IMR-90 (cell line): ENCODE measurements around the gene ZCCHC7. TPM values are rescaled to one million over a fixed set of nuclear protein-coding genes. Genes with fewer than 3 reads are reported as not detected.

Experiments used
- ATAC-seq: fragments of 200-7000 bp; cut with Tn5 transposase; 2 replicates; pipeline ENCODE4 v1.9.1; 2020; ENCODE audit warnings: low read depth, mild to moderate bottlenecking, moderate library complexity
- BruUV-seq: library from RNA; stranded (reverse); fragments of 400-500 nt; replicated peaks from 2 replicates; lab custom pipeline; 2021; lab: Mats Ljungman, UMichigan
- CTCF ChIA-PET: fragments of 300-600 bp; formaldehyde crosslinking; extraction: SDS; loops from one replicate; lab custom pipeline; 2021; ENCODE audit warnings: antibody characterized with exemption; lab: Yijun Ruan, JAX
- POLR2A ChIA-PET: fragments of 300-600 bp; sonication (Branson Sonifier 250); formaldehyde crosslinking; loops from one replicate; lab custom pipeline; 2022; ENCODE audit warnings: antibody characterized with exemption; ENCODE audit not compliant: unreplicated experiment; lab: Charles Lee
- DNase-seq: peaks from one replicate; pipeline ENCODE4 v3.0.0; 2013
- H2AFZ ChIP-seq: replicated peaks from 2 replicates; pipeline ENCODE3; 2013; ENCODE audit warnings: low read length, mild to moderate bottlenecking; ENCODE audit not compliant: poor library complexity
- H2AK5ac ChIP-seq: 2 replicates; pipeline ENCODE4 v1.6.1; 2013; ENCODE audit warnings: low read depth, low read length, inconsistent platforms
- H2AK9ac ChIP-seq: replicated peaks from 2 replicates; pipeline ENCODE3; 2013; ENCODE audit warnings: mild to moderate bottlenecking, low read depth, low read length, moderate library complexity; ENCODE audit not compliant: poor library complexity
- H2BK120ac ChIP-seq: 2 replicates; pipeline ENCODE4 v1.6.1; 2013; ENCODE audit warnings: low read depth, low read length, inconsistent platforms
- H2BK15ac ChIP-seq: 3 replicates; pipeline ENCODE4 v1.6.1; 2013; ENCODE audit warnings: low read depth, low read length, inconsistent platforms
- H2BK20ac ChIP-seq: 2 replicates; pipeline ENCODE4 v1.6.1; 2013; ENCODE audit warnings: low read depth, mild to moderate bottlenecking, inconsistent platforms, low read length, moderate library complexity
- H2BK5ac ChIP-seq: 2 replicates; pipeline ENCODE4 v1.6.1; 2013; ENCODE audit warnings: mild to moderate bottlenecking, low read depth, low read length, inconsistent platforms; ENCODE audit not compliant: poor library complexity, severe bottlenecking
- H3K14ac ChIP-seq: replicated peaks from 2 replicates; pipeline ENCODE4 v1.6.1; 2013; ENCODE audit warnings: low read depth, low read length, inconsistent platforms
- H3K18ac ChIP-seq: 2 replicates; pipeline ENCODE4 v1.6.1; 2013; ENCODE audit warnings: low read depth, low read length, control low read depth
- H3K23ac ChIP-seq: 2 replicates; pipeline ENCODE4 v1.6.1; 2013; ENCODE audit warnings: low read depth, low read length, inconsistent platforms
- H3K27ac ChIP-seq: 2 replicates; pipeline ENCODE4 v1.5.1; 2013; ENCODE audit warnings: mild to moderate bottlenecking, control low read depth, low read length; ENCODE audit not compliant: insufficient read depth
- H3K27me3 ChIP-seq: 2 replicates; pipeline ENCODE4 v1.6.1; 2013; ENCODE audit warnings: low read length; ENCODE audit not compliant: control insufficient read depth, insufficient read depth
- H3K36me3 ChIP-seq: 2 replicates; pipeline ENCODE4 v1.6.1; 2013; ENCODE audit warnings: low read length, mixed read lengths; ENCODE audit not compliant: control insufficient read depth, insufficient read depth
- H3K4ac ChIP-seq: 2 replicates; pipeline ENCODE4 v1.6.1; 2013; ENCODE audit warnings: low read depth, low read length, inconsistent platforms
- H3K4me1 ChIP-seq: 2 replicates; pipeline ENCODE4 v1.6.1; 2013; ENCODE audit warnings: low read length, mixed read lengths; ENCODE audit not compliant: control insufficient read depth, insufficient read depth
- H3K4me2 ChIP-seq: 2 replicates; pipeline ENCODE4 v1.6.1; 2013; ENCODE audit warnings: low read depth, mild to moderate bottlenecking, control low read depth, low read length, moderate library complexity
- H3K4me3 ChIP-seq: 2 replicates; pipeline ENCODE4 v1.5.1; 2013; ENCODE audit warnings: low read depth, mild to moderate bottlenecking, control low read depth, low read length, moderate library complexity; ENCODE audit not compliant: insufficient read depth
- H3K56ac ChIP-seq: 2 replicates; pipeline ENCODE4 v1.6.1; 2013; ENCODE audit warnings: low read length, inconsistent platforms; ENCODE audit not compliant: insufficient read depth; ENCODE audit errors: extremely low read depth
- H3K79me1 ChIP-seq, 2 experiments: 2 replicates each; pipeline ENCODE4 v1.6.1; 2013; ENCODE audit warnings: low read length in 2 of 2, inconsistent platforms in 1 of 2, low read depth in 1 of 2
- H3K9ac ChIP-seq: 2 replicates; pipeline ENCODE4 v1.6.1; 2013; ENCODE audit warnings: low read depth, low read length, control low read depth
- H3K9me1 ChIP-seq: 2 replicates; pipeline ENCODE4 v1.6.1; 2013; ENCODE audit warnings: low read length, inconsistent platforms; ENCODE audit not compliant: insufficient read depth
- H3K9me3 ChIP-seq: 2 replicates; pipeline ENCODE4 v1.6.1; 2013; ENCODE audit warnings: low read length; ENCODE audit not compliant: control insufficient read depth, insufficient read depth
- H4K20me1 ChIP-seq: 2 replicates; pipeline ENCODE4 v1.6.1; 2013; ENCODE audit warnings: low read length, inconsistent platforms; ENCODE audit not compliant: insufficient read depth
- H4K5ac ChIP-seq: 2 replicates; pipeline ENCODE4 v1.6.1; 2013; ENCODE audit warnings: mild to moderate bottlenecking, low read depth, low read length, control low read depth
- H4K8ac ChIP-seq, 2 experiments: 2 replicates each; pipeline ENCODE4 v1.6.1; 2013; ENCODE audit warnings: low read depth in 2 of 2, low read length in 2 of 2, control low read depth in 1 of 2, inconsistent platforms in 1 of 2
- H4K91ac ChIP-seq: 2 replicates; pipeline ENCODE4 v1.6.1; 2013; ENCODE audit warnings: low read depth, low read length, inconsistent platforms; ENCODE audit not compliant: insufficient read depth
- CEBPB ChIP-seq: IDR thresholded peaks from 2 replicates; pipeline ENCODE4 v1.6.1; 2012; ENCODE audit warnings: low read depth, low read length, improper control_type of control experiment
- MAFK ChIP-seq: IDR thresholded peaks from 2 replicates; pipeline ENCODE4 v1.6.1; 2012; ENCODE audit warnings: low read depth, low read length, improper control_type of control experiment
- POLR2A ChIP-seq: IDR thresholded peaks from 2 replicates; pipeline ENCODE4 v1.6.1; 2012; ENCODE audit warnings: mild to moderate bottlenecking, low read depth, low read length
- RFX5 ChIP-seq: IDR thresholded peaks from 2 replicates; pipeline ENCODE4 v1.8.0; 2012; ENCODE audit warnings: low read depth, mild to moderate bottlenecking, low read length, moderate library complexity
- SMC3 ChIP-seq: fragments of 150-350 bp; IDR thresholded peaks from 2 replicates; pipeline ENCODE4 v1.6.1; 2016; ENCODE audit warnings: low read depth, mild to moderate bottlenecking, antibody characterized with exemption, low read length, moderate library complexity
- WGBS, 2 experiments: methylation state at CpG; one replicate each; pipeline versions ENCODE4 v1.1.5 to v1.1.7; 2013; ENCODE audit warnings: missing lambda C conversion rate in 2 of 2; ENCODE audit not compliant: insufficient read length in 1 of 2; ENCODE audit errors: extremely low coverage in 2 of 2; 5-methylcytosine and 5-hydroxymethylcytosine counted together
- dilution Hi-C: fragments of 300-500 bp; cut with HindIII; formaldehyde crosslinking; loops from one replicate; pipeline ENCODE4 v1.14.3; 2018; ENCODE audit warnings: low sequenced_read_pairs; ENCODE audit not compliant: unreplicated experiment
- in situ Hi-C: fragments of 300-500 bp; cut with MboI; formaldehyde crosslinking; loops from 3 replicates; pipeline ENCODE4 v1.14.3; 2019; ENCODE audit warnings: low sequenced_read_pairs, inconsistent platforms, mixed read lengths
- intact Hi-C: fragments of 100-400 bp; cut with micrococcal nuclease; formaldehyde crosslinking; loops from 2 replicates; pipeline ENCODE4 v1.10.0; 2022
- polyA plus RNA-seq, 3 experiments: library from polyadenylated mRNA; depleted of rRNA; stranded (reverse); fragments of >200 nt; gene quantifications; 2 replicates each; pipeline ENCODE4 v1.2.3, GENCODE V29; 2012; ENCODE audit warnings: low replicate concordance in 1 of 3
- total RNA-seq: library from RNA; depleted of rRNA; stranded (reverse); fragments of >200 nt; gene quantifications from 2 replicates; pipeline ENCODE4 v1.2.3, GENCODE V29; 2012
- TF ChIP-seq, protein P1 (sequence below): conservative IDR thresholded peaks from 2 replicates; pipeline ENCODE4 v1.5.1; 2012; ENCODE audit warnings: mild to moderate bottlenecking, low read depth, low read length, improper control_type of control experiment
- TF ChIP-seq, protein P2 (sequence below): fragments of 150-350 bp; IDR thresholded peaks from 2 replicates; pipeline ENCODE4 v1.6.1; 2016; ENCODE audit warnings: low read depth, mild to moderate bottlenecking, low read length, moderate library complexity, borderline replicate concordance

Gene ZCCHC7
- total and polyA plus RNA-seq, 2 of the 4 experiments (the other 2 are of a cell fraction): 13.6 to 28.7 TPM

DNA sequence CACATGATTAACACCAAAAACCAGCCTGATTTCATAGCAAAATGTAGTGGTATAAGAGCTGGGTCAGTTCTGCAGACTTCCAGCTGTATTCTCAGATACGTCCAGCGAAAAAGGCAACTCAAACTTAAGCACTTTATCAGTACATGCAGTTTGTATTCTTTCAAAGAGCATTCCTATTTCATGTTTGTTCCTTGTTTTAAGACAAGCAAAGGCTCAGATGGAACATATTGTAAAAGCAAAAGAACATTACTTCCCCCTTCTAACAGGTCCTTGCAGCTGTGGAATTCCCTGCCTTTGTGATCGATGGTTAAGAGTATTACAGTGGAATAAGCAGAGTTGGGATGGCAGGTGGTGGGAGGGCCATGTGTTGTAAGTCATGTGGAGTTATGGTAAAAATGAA is 215.8 kb downstream of the ZCCHC7 start:
- Histone ChIP-seq H3K23ac (no peak overlapping the region), H4K5ac (no peak overlapping the region), H3K9me1 (no peaks in the 10 kb centered on the region), H3K9ac (no peak overlapping the region), H4K8ac (no peak overlapping the region), H3K18ac (no peak overlapping the region), H3K9me3 (no peaks in the 10 kb centered on the region), H2AK5ac (no peak overlapping the region), H3K79me1 (no peaks in the 10 kb centered on the region), H2BK5ac (no peak overlapping the region), H3K4me2 (no peak overlapping the region), H2AK9ac (no peak overlapping the region), H3K4ac (no peak overlapping the region), H4K91ac (no peak overlapping the region), H2BK20ac (no peak overlapping the region), H3K4me3 (no peak overlapping the region), H3K27me3 (no peaks in the 10 kb centered on the region), H2BK120ac (no peak overlapping the region), H2BK15ac (no peak overlapping the region), H3K36me3 (no peaks in the 10 kb centered on the region), H3K56ac (no peak overlapping the region), H3K27ac (no peak overlapping the region), H4K20me1 (no peaks in the 10 kb centered on the region), H3K4me1 (no peaks in the 10 kb centered on the region), H3K14ac (no peak overlapping the region), H2AFZ (no peak overlapping the region)
- intact Hi-C loops (no loop called here), in situ Hi-C loops (loop anchor here (10.0 kb wide), 1 partner anchor 341 kb away; no protein-coding TSS in a partner anchor), dilution Hi-C loops (no loop called here)
- WGBS, 2 experiments: no CpG with 5 or more reads among the region's 3 CpGs
- ATAC-seq (no peak), DNase-seq (no peak)
- no TSS peak for BruUV-seq
- ChIA-PET CTCF (no interaction called here), POLR2A (no interaction called here)
- TF ChIP-seq POLR2A: no peak
- TF ChIP-seq MAFK: no peak
- no peak for TF ChIP-seq CEBPB
- TF ChIP-seq, protein P1, sequence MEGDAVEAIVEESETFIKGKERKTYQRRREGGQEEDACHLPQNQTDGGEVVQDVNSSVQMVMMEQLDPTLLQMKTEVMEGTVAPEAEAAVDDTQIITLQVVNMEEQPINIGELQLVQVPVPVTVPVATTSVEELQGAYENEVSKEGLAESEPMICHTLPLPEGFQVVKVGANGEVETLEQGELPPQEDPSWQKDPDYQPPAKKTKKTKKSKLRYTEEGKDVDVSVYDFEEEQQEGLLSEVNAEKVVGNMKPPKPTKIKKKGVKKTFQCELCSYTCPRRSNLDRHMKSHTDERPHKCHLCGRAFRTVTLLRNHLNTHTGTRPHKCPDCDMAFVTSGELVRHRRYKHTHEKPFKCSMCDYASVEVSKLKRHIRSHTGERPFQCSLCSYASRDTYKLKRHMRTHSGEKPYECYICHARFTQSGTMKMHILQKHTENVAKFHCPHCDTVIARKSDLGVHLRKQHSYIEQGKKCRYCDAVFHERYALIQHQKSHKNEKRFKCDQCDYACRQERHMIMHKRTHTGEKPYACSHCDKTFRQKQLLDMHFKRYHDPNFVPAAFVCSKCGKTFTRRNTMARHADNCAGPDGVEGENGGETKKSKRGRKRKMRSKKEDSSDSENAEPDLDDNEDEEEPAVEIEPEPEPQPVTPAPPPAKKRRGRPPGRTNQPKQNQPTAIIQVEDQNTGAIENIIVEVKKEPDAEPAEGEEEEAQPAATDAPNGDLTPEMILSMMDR: no peak
- no peak for TF ChIP-seq RFX5
- TF ChIP-seq SMC3: no peak
- TF ChIP-seq, protein P2, sequence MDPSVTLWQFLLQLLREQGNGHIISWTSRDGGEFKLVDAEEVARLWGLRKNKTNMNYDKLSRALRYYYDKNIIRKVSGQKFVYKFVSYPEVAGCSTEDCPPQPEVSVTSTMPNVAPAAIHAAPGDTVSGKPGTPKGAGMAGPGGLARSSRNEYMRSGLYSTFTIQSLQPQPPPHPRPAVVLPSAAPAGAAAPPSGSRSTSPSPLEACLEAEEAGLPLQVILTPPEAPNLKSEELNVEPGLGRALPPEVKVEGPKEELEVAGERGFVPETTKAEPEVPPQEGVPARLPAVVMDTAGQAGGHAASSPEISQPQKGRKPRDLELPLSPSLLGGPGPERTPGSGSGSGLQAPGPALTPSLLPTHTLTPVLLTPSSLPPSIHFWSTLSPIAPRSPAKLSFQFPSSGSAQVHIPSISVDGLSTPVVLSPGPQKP: no peak
